ENCODE results near the gene ROPN1L.

- no peak for TF ChIP-seq CTCF (IDR thresholded peaks at IDR 0.05 in 8 of 11, conservative IDR thresholded peaks at IDR 0.05 in 3 of 11)
- no peak for TF ChIP-seq POLR2AphosphoS5 (IDR thresholded peaks at IDR 0.05)
- no peak for TF ChIP-seq POLR2A (IDR thresholded peaks at IDR 0.05)
Measured at GRCh38 chr5:10467281-10468198, 25.9 kb downstream of the ROPN1L start.
